Hepatocyte (in vitro differentiated cells): ENCODE data around the gene RBM33. TPM values are rescaled to one million over a fixed set of nuclear protein-coding genes. Genes with fewer than 3 reads are reported as not detected.

ENCODE experiments used
- DNase-seq: peaks from one replicate; pipeline ENCODE4 v3.0.0-alpha.2; 2016; ENCODE audit warnings: low spot score
- H2AFZ ChIP-seq: fragments of 200-600 bp; sonication (generic); 2 replicates; pipeline ENCODE4 v1.6.0; 2016; ENCODE audit warnings: antibody characterized with exemption, mild to moderate bottlenecking
- H3K27ac ChIP-seq: fragments of 200-600 bp; sonication (generic); 2 replicates; pipeline ENCODE4 v1.5.1; 2016; ENCODE audit warnings: mild to moderate bottlenecking
- H3K27me3 ChIP-seq: fragments of 200-600 bp; sonication (generic); 2 replicates; pipeline ENCODE4 v1.6.1; 2016
- H3K36me3 ChIP-seq: fragments of 200-600 bp; sonication (generic); replicated peaks from 2 replicates; pipeline ENCODE4 v1.5.1; 2016; ENCODE audit warnings: low read depth; ENCODE audit not compliant: insufficient read depth
- H3K4me1 ChIP-seq: fragments of 200-600 bp; sonication (generic); 2 replicates; pipeline ENCODE4 v1.5.1; 2016; ENCODE audit warnings: mild to moderate bottlenecking, moderate library complexity; ENCODE audit not compliant: insufficient read depth
- H3K4me2 ChIP-seq: fragments of 200-600 bp; sonication (generic); 2 replicates; pipeline ENCODE4 v1.6.0; 2016
- H3K4me3 ChIP-seq: fragments of 200-600 bp; sonication (generic); 2 replicates; pipeline ENCODE4 v1.5.1; 2016; ENCODE audit warnings: mild to moderate bottlenecking
- H3K79me2 ChIP-seq: fragments of 200-600 bp; sonication (generic); 2 replicates; pipeline ENCODE4 v1.6.0; 2017; ENCODE audit warnings: mild to moderate bottlenecking
- H3K9me2 ChIP-seq: fragments of 200-600 bp; sonication (generic); replicated peaks from 2 replicates; pipeline ENCODE4 v1.6.0; 2017; ENCODE audit warnings: mild to moderate bottlenecking; ENCODE audit not compliant: insufficient read depth
- H3K9me3 ChIP-seq: fragments of 200-600 bp; sonication (generic); 2 replicates; pipeline ENCODE4 v1.5.1; 2016; ENCODE audit warnings: low read depth, mild to moderate bottlenecking
- H4K20me1 ChIP-seq: fragments of 200-600 bp; sonication (generic); 2 replicates; pipeline ENCODE4 v1.6.0; 2016; ENCODE audit warnings: mild to moderate bottlenecking; ENCODE audit not compliant: insufficient read depth, poor library complexity, severe bottlenecking
- EZH2 ChIP-seq: fragments of 200-600 bp; sonication (generic); IDR thresholded peaks from 2 replicates; pipeline ENCODE4 v1.6.1; 2016; ENCODE audit warnings: antibody characterized with exemption, mild to moderate bottlenecking, borderline replicate concordance
- EZH2phosphoT487 ChIP-seq: fragments of 200-600 bp; sonication (generic); IDR thresholded peaks from one replicate; pipeline ENCODE4 v1.6.1; 2018; ENCODE audit warnings: antibody characterized with exemption, mild to moderate bottlenecking, low read depth, moderate library complexity; ENCODE audit not compliant: unreplicated experiment, severe bottlenecking
- WGBS: methylation state at CpG from one replicate; pipeline ENCODE4 v1.1.6; 2016; ENCODE audit warnings: low lambda C conversion rate; ENCODE audit errors: missing lambda C conversion rate; 5-methylcytosine and 5-hydroxymethylcytosine counted together
- polyA plus RNA-seq: library from polyadenylated mRNA; unstranded; fragments of >200 nt; fragmentation: Nextera tagmentation; extraction: Ambion mirVana; gene quantifications from 2 replicates; pipeline ENCODE4 v1.2.1, GENCODE V29; 2016
- total RNA-seq: library from RNA; depleted of rRNA; stranded (reverse); fragments of >200 nt; gene quantifications from 2 replicates; pipeline ENCODE4 v1.2.3, GENCODE V29; 2014
- TF ChIP-seq, protein P1 (sequence below): fragments of 200-600 bp; sonication (generic); IDR thresholded peaks from 2 replicates; pipeline ENCODE4 v1.5.1; 2016; ENCODE audit warnings: antibody characterized with exemption, mild to moderate bottlenecking; ENCODE audit not compliant: poor library complexity

RBM33 gene
- total and polyA plus RNA-seq, 2 experiments from 2014 or later: 24.8 to 40.8 TPM

- Histone ChIP-seq H3K9me2 (no peaks in the 10 kb centered on the region), H3K79me2 (peaks cover 55% of the 10 kb centered on the region), H3K9me3 (no peaks in the 10 kb centered on the region), H3K4me2 (no peak overlapping the region), H3K27ac (peak overlapping the region; percentile 58), H3K4me3 (no peak overlapping the region), H3K4me1 (no peaks in the 10 kb centered on the region), H3K27me3 (no peaks in the 10 kb centered on the region), H3K36me3 (no peaks in the 10 kb centered on the region), H2AFZ (no peak overlapping the region), H4K20me1 (peaks cover 39% of the 10 kb centered on the region)
- WGBS: 81% methylated on average over 10 of the region's 10 CpGs
- TF ChIP-seq EZH2phosphoT487 (no peak), EZH2 (no peak)
- TF ChIP-seq, protein P1, sequence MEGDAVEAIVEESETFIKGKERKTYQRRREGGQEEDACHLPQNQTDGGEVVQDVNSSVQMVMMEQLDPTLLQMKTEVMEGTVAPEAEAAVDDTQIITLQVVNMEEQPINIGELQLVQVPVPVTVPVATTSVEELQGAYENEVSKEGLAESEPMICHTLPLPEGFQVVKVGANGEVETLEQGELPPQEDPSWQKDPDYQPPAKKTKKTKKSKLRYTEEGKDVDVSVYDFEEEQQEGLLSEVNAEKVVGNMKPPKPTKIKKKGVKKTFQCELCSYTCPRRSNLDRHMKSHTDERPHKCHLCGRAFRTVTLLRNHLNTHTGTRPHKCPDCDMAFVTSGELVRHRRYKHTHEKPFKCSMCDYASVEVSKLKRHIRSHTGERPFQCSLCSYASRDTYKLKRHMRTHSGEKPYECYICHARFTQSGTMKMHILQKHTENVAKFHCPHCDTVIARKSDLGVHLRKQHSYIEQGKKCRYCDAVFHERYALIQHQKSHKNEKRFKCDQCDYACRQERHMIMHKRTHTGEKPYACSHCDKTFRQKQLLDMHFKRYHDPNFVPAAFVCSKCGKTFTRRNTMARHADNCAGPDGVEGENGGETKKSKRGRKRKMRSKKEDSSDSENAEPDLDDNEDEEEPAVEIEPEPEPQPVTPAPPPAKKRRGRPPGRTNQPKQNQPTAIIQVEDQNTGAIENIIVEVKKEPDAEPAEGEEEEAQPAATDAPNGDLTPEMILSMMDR: no peak
- no peak for DNase-seq
Measured at GRCh38 chr7:155762655-155763054, 118.2 kb downstream of the RBM33 start.

GRCh38 chr7:155763122-155763521 lies 118.7 kb downstream of the RBM33 start:
- no peak overlapping the region for H3K4me2 ChIP-seq
- no peak overlapping the region for H2AFZ ChIP-seq
- TF ChIP-seq EZH2phosphoT487 (no peak), EZH2 (no peak)
- TF ChIP-seq, protein P1: no peak
- H4K20me1 ChIP-seq: peaks cover 40% of the 10 kb centered on the region
- H3K79me2 ChIP-seq: peaks cover 50% of the 10 kb centered on the region
- H3K9me3 ChIP-seq: no peaks in the 10 kb centered on the region
- no peaks in the 10 kb centered on the region for H3K27me3 ChIP-seq
- no peak for DNase-seq
- no peaks in the 10 kb centered on the region for H3K36me3 ChIP-seq
- no peak overlapping the region for H3K4me3 ChIP-seq
- no peaks in the 10 kb centered on the region for H3K9me2 ChIP-seq
- H3K27ac ChIP-seq: peak overlapping the region; percentile 58
- WGBS: 95% methylated on average over 10 of the region's 10 CpGs
- H3K4me1 ChIP-seq: no peaks in the 10 kb centered on the region

DNA sequence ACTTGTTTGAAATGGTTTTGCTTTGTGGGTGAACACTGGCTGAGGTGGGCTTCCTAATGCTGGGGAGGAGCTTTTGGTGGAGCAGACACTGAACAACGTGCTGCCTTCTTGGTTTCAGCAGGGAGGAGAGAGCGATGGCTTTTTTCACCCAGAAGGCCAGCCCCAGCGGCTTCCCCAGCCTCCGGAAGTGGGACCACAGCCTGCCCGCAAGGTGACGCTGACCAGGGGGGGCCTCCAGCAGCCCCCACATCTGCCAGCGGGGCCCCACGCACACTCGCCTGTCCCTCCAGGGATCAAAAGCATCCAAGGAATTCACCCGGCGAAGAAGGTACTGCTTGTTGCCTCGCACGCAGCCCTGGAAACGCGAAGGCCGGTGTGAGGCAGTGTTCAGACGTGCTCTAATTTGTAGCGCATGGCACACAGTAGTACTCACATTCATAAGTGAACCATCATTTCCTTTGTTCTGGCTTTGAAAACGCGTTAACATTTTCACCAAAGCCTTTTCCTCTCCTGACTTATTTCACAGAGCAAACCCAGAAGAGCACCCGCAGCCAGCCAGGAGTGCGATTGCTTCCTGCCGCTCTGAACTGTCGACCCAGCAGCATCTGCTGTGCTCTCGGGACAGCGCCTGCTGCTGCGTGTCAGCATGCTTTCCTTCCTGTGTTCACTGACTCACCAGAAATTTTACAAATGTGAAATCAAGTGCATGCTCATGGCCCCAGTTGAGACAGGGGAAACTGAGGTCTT lies 119.4 kb downstream of the RBM33 start:
- peak overlapping the region; percentile 24 for H3K4me2 ChIP-seq
- H3K9me3 ChIP-seq: no peaks in the 10 kb centered on the region
- peaks cover 37% of the 10 kb centered on the region for H4K20me1 ChIP-seq
- no peak overlapping the region for H3K4me3 ChIP-seq
- peak overlapping the region; percentile 58 for H3K27ac ChIP-seq
- DNase-seq: peak; percentile 45
- H3K79me2 ChIP-seq: peaks cover 43% of the 10 kb centered on the region
- WGBS: 65% methylated on average over 27 of the region's 27 CpGs
- TF ChIP-seq EZH2phosphoT487 (no peak), EZH2 (no peak)
- TF ChIP-seq, protein P1: no peak
- H2AFZ ChIP-seq: no peak overlapping the region
- no peaks in the 10 kb centered on the region for H3K27me3 ChIP-seq
- no peaks in the 10 kb centered on the region for H3K4me1 ChIP-seq
- H3K9me2 ChIP-seq: no peaks in the 10 kb centered on the region
- no peaks in the 10 kb centered on the region for H3K36me3 ChIP-seq
